GM12875 (cell line): ENCODE data around the gene IL16.

Experiments
- H3K4me3 ChIP-seq: one replicate; pipeline ENCODE4 v1.5.1; 2011; ENCODE audit warnings: low read depth, low read length, control low read depth
- CTCF ChIP-seq: IDR thresholded peaks from 2 replicates; pipeline ENCODE4 v1.5.1; 2011; ENCODE audit warnings: low read depth, mild to moderate bottlenecking, control low read depth, inconsistent platforms, low read length, moderate library complexity, borderline replicate concordance; ENCODE audit not compliant: insufficient read depth

IL16 gene

GRCh38 chr15:81257435-81257834 is 60.8 kb downstream of the IL16 start:
- no peak overlapping the region for H3K4me3 ChIP-seq
- TF ChIP-seq CTCF = no peak

- H3K4me3 ChIP-seq = no peak overlapping the region
- no peak for TF ChIP-seq CTCF
Measured at GRCh38 chr15:81258455-81258854, 61.8 kb downstream of the IL16 start.

GRCh38 chr15:81259760-81260298 is 63.1 kb downstream of the IL16 start:
- H3K4me3 ChIP-seq = no peak overlapping the region
- no peak for TF ChIP-seq CTCF

GRCh38 chr15:81261172-81261811 is 64.6 kb downstream of the IL16 start:
- no peak for TF ChIP-seq CTCF

GRCh38 chr15:81263477-81263876 is 66.8 kb downstream of the IL16 start:
- TF ChIP-seq CTCF = no peak
- no peak overlapping the region for H3K4me3 ChIP-seq

More at GRCh38 chr15:81261172-81261811, 64.6 kb downstream of the IL16 start:
- no peak overlapping the region for H3K4me3 ChIP-seq

- TF ChIP-seq CTCF = no peak
- no peak overlapping the region for H3K4me3 ChIP-seq
Measured at GRCh38 chr15:81264072-81264857, 67.6 kb downstream of the IL16 start.
